ENCODE measurements around the gene STAG1. TPM values are rescaled to one million over a fixed set of nuclear protein-coding genes. Genes with fewer than 3 reads are reported as not detected.
A peak's percentile ranks its signal among the peaks of the same experiment; 100 is the strongest.
"Not testable (repeated sequence)": the region's sequence is repeated elsewhere in the genome, so short reads cannot be mapped to it uniquely, and the experiment has no call there.

The STAG1 gene
- total RNA-seq, 2 donors from 2014 or later = 25.3 to 27.9 TPM

DNA sequence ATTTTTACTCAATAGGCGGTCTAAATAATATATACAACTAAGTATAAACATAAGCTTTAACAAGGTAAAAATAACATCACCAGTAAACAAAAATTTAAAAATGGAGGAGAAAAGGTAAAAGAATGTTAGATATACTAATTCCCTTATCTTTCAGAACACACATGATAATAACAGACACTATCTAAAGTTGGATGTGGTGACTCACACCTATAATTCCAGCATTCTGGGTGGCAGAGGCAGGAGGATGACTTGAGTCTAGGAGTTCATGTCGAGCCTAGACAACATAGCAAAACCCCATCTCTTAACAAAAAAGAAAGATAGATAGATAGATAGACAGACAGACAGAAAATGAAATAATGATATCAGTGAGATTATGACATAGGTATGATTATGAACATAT lies 85.1 kb downstream of the STAG1 start:
- intact Hi-C loops (cut with DNase I) = no loop called here
- DNase-seq (no peak), ATAC-seq (peak in 1 of 2 donors; percentile 36)

DNA sequence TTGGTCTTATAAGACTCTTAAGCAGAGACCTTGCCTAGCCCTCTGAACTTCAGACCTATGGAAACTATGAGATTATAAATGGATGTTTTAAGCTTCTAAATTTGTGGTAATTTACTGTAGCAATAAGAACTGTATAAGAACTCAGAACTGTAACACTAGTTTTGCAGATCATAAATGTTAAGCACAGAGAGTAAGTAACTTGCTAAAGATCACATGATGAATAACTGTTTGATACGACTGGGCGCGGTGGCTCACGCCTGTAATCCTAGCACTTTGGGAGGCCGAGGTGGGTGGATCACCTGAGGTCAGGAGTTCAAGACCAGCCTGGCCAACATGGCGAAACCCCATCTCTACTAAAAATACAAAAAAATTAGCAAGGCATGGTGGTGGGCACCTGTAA lies 85.9 kb downstream of the STAG1 start:
- intact Hi-C loops (cut with DNase I); ATAC-seq; DNase-seq: not testable (repeated sequence)

DNA sequence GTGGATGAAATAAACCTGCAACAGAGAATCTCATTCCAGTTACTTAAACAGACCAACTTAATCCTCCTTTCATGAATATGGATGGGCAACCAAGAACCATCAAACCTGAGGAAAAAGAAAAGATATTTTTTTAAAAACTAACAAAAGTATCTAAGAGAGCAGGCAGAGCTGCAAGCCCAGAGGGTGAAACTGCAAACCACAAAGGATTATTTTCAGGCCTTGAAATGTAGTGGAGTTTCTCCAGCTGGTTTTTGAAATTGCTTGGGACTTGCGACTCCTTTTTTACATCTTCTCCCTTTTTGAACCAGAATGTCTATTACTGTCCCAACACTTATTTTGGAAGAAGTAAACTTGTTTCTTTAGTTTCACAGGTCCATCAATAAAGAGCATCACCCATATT lies 87.4 kb downstream of the STAG1 start:
- intact Hi-C loops (cut with DNase I) = no loop called here
- DNase-seq = no peak
- ATAC-seq = no peak

- DNase-seq (no peak), ATAC-seq (no peak)
- intact Hi-C loops (cut with DNase I) = no loop called here
These were observed 90.9 kb downstream of the STAG1 start for GRCh38 chr3:136661282-136661681.

DNA sequence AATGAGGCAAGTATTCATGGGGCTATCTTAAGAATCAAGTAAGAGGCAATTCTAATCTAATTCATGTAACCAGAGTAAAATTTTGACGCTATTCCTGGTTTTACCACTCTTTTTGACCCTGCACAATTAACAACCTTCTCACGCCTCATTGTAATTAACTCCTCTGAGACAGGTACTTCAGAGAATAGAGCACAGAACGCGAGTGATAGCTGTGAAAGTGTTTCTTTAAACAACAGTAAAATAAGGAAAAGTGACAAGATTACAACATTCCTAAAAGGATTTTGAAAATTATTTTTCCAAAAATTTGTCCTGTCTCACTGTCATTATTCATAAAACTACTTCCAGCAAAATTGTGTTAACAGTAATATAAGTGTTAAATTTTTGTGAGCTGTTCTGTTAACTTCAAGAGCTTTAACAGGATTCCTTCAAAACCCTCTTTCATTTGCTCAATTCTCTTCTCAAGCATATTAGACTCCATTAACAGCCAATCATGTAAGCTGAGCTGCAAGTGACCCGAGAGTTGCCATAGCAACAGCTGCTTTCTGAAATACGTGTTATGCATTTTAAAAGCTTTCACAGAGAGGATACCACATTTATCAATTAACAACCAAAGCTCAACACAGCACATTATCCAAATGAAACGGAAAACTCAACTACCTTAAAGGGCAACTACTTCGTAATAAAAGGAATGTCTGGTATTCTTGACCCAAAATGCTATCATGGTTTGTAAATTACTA lies 93.1 kb downstream of the STAG1 start:
- ATAC-seq (peak; percentile 34 to 57), DNase-seq (no peak)
- intact Hi-C loops (cut with DNase I) = no loop called here

- DNase-seq (no peak), ATAC-seq (no peak)
- intact Hi-C loops (cut with DNase I) = no loop called here
These were observed 94.7 kb downstream of the STAG1 start for GRCh38 chr3:136657526-136657925.

DNA sequence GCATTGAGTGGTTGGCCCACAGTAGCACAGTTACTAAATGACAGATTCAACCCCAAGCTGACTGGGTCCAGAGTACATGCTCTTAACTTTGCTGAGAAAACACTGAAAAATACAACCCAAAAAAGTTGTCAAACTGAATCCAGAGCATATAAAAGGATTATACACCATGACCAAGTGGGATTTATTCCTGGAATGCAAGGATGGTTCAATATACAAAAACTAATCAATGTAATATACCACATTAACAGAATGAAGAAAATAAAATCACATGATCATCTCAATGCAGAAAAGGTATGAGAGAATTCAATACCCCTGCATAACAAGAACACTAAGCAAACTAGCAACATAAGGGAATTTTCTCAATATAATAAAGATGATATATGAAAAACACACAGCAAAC lies 98.5 kb downstream of the STAG1 start:
- DNase-seq = no peak
- no peak for ATAC-seq
- intact Hi-C loops (cut with DNase I) = loop anchor here in 1 of 2 donors (1.0 kb wide), 1 partner anchor 36 kb away; no protein-coding TSS in a partner anchor

GRCh38 chr3:136651581-136651980 lies 100.6 kb downstream of the STAG1 start:
- ATAC-seq = no peak
- intact Hi-C loops (cut with DNase I) = no loop called here
- DNase-seq = no peak

GRCh38 chr3:136650461-136650860 lies 101.7 kb downstream of the STAG1 start:
- DNase-seq (no peak), ATAC-seq (no peak)
- intact Hi-C loops (cut with DNase I) = no loop called here

GRCh38 chr3:136645915-136646314 lies 106.3 kb downstream of the STAG1 start:
- intact Hi-C loops (cut with DNase I) = no loop called here
- ATAC-seq (no peak), DNase-seq (no peak)

GRCh38 chr3:136644212-136644611 lies 108.0 kb downstream of the STAG1 start:
- intact Hi-C loops (cut with DNase I) = no loop called here
- ATAC-seq = no peak
- no peak for DNase-seq

DNA sequence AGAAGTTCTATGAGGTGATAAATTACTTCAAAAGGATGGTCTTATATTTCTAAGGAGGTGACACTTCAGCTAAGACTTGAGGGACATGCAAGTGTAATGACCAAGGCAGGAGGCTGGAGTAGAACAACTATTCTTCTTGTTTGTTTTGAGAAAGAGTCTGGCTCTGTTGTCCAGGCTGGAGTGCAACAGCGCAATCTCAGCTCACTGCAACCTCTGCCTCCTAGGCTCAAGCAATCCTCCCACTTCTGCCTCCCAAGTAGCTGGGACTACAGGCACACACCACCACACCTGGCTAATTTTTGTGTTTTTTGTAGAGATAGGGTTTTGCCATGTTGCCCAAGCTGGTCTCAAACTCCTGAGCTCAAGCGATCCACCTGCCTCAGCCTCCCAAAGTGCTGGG lies 108.8 kb downstream of the STAG1 start:
- intact Hi-C loops (cut with DNase I); DNase-seq; ATAC-seq: not testable (repeated sequence)

GRCh38 chr3:136642711-136643110 lies 109.5 kb downstream of the STAG1 start:
- DNase-seq (no peak), ATAC-seq (no peak)
- intact Hi-C loops (cut with DNase I) = no loop called here

DNA sequence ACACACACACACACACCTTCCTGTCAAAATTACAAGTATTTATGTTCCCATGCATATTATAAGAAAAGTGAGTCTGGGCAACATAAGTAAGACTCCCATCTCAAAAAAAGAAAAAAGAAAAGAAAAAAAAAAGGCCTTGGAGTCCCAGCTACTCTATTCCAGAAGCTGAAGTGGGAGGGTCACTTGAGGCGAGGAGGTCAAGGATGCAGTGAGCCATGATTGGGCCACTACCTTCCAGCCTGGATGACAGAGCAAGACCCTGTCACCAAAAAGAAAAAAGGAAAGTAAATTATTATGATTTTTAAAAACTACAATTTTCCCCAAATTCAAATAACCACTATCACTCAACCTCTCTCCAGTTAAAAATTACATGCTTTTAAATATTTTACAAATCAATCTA lies 113.1 kb downstream of the STAG1 start:
- DNase-seq = no peak
- intact Hi-C loops (cut with DNase I) = no loop called here
- ATAC-seq = no peak

GRCh38 chr3:136637176-136637575 lies 115.0 kb downstream of the STAG1 start:
- intact Hi-C loops (cut with DNase I) = no loop called here
- no peak for DNase-seq
- ATAC-seq = no peak

DNA sequence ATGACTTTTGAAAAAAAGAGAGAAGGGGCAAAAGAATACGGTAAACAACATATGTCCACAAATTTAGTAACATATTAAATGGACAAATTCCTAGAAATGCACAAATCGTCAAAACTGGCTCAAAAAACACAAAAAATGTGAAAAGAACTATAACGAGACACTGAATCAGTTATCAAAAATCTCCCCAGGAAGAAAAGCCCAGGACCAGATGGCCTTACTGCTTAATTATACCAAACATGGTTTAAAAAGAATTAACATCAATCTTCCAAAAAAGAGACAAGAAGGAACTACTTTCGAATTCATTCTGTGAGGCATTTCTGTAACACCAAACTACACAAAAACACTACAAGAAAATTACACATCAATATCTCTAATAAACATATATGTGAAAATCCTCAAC lies 117.4 kb downstream of the STAG1 start:
- DNase-seq = no peak
- no peak for ATAC-seq
- intact Hi-C loops (cut with DNase I) = no loop called here

- no peak for ATAC-seq
- intact Hi-C loops (cut with DNase I) = no loop called here
- DNase-seq = no peak
These were observed 119.5 kb downstream of the STAG1 start for GRCh38 chr3:136632625-136633081.

DNA sequence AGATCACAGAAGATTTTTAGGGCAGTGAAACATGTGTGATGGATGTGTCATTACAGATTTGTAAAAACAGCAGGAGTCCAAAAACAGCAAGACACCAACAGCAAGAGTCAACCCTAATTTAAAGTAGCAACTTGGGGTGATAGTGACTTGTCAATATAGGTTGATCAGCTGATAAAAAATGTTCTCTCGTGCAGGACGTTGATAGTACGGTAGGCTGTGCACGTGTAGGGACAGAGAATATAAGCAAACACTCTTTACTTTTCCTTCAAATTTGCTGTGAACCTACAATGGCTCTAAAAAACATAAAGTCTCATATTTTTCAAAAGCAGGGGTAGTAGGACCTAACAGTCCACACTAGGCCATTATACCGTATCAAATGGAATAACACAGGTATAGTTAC lies 120.8 kb downstream of the STAG1 start:
- ATAC-seq (no peak), DNase-seq (no peak)
- intact Hi-C loops (cut with DNase I) = no loop called here

DNA sequence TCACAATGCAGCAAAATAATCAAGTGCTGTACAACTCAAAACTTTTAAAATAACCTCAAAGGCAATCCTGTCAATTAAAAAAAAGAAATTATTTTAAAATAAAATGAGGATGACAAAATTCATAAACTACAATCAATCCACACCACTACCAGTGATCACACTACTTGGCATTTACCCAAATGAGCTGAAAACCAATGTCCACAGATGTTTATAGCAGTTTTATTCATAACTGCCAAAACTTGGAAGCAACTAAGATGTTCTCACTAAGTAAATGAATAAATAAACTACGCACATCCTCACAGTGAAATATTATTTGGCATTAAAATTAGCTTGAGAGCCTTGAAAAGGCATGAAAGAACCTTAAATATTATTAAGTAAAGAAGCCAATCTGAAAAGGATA lies 121.3 kb downstream of the STAG1 start:
- ATAC-seq = peak in 1 of 2 donors; percentile 16
- intact Hi-C loops (cut with DNase I) = no loop called here

GRCh38 chr3:136626493-136626892 lies 125.7 kb downstream of the STAG1 start:
- intact Hi-C loops (cut with DNase I) = no loop called here
- ATAC-seq = no peak

More for the DNA sequence above, 121.3 kb downstream of the STAG1 start:
- DNase-seq = no peak

More at GRCh38 chr3:136626493-136626892, 125.7 kb downstream of the STAG1 start:
- DNase-seq = no peak

Measured in left cardiac atrium (tissue), 4 donors.